ENCODE results near the gene PPP2R3A.

Gene PPP2R3A

DNA sequence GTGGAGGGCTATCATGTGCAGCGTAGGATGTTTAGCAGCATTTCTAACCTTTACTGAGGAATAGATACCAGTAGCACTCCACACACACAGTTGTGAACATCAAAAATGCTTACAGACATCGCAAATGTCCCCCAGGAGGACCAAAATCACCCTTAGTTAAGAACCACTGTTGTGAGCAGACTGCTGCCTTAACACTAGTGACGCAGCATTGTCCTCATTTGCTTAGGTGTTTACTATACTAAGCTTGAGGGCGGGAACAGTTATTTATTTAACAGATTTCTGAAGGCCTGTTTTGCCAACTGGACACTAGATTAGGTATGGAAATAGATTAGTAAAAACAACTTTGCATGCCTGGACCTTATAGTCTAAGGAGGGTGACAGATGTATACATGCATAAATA lies 2.3 kb downstream of the PPP2R3A start:
- no peak for DNase-seq (ENCODE audit: low spot score)

DNA sequence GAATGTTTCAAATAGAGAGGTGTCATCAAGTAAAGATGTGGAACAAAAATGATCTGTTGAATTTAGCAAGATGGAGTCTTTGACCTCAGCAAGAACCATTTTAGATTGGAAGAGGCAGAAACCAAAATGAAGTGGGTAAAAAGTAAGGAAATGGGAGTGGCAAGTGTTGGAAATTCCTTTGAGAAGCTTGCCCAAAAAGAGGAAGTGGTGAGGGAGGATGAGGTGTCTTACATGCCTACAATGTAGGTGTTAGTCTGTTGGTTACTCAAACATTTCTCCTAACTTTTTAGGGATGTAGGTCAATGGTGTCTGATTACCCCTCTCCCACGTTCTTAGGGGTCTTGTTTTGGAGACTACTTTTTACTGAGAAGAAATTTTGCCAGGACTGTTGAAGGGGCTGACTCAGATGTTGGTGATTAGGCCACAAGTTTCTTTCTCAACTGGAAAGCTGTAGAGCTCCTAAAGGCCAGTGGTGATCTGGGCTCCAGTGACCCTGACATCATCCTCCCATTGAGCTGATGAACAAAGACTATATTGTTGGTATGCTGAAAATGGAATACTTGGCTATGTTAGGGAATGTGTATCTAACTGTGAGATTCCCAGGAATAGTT lies 5.1 kb downstream of the PPP2R3A start:
- DNase-seq (ENCODE audit: low spot score): peak; percentile 93

DNA sequence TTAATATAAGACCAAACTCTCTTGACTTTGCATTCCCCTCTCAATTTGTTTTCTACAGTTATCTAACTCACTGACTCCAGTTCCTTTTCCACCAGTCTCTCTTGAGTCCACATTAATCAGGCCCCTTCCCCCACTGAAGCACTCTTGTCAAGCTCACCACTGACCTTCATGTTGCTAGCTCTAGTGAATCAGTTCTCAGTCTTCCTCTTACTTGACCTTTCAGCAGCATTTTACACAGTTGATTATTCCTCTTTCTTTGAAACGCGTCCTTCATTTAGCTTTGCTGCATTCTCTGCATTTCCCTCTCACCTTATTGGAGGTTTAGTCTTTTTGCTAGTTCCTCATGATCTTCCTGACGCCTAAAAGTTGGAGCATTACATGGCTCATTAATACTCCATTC lies 8.3 kb downstream of the PPP2R3A start:
- DNase-seq (ENCODE audit: low spot score): no peak

DNA sequence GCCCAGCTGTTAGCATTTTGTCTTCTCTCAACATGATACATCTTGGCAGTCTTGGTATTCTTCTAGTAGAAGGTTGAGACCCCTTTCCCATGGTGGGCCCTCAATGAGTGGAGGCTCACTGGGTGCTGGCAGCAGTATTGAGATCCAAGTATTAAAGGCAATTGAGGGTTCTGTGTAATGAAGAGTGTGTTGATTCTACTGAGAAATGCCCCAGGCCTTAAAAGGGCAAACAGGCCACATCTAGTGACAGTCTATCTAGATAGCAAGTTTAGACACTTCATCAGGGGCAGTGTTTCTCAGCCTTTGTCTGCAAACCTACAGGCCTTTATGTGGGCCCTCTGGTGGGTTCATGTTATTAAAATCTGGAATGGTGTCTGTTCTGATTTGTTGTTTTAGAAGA lies 9.5 kb downstream of the PPP2R3A start:
- DNase-seq (ENCODE audit: low spot score): no peak

DNA sequence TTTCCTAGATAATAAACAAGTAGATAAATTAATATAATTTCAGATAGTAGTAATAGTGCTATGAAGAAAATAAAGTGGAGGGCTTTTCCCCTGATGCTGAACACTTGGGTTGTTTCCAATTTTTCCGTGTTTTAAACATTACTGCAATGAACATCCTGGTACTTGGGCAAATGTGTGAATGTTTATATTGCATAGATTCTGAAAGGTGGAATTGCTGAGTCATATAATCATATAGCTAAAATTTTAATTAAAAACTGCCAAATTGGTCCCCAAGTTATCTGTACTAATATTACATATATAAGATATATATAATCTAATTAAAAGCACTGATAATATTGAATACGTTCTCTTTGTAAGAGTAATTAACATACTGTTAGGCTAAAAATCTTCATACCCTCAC lies 10.0 kb downstream of the PPP2R3A start:
- no peak for DNase-seq (ENCODE audit: low spot score)

DNA sequence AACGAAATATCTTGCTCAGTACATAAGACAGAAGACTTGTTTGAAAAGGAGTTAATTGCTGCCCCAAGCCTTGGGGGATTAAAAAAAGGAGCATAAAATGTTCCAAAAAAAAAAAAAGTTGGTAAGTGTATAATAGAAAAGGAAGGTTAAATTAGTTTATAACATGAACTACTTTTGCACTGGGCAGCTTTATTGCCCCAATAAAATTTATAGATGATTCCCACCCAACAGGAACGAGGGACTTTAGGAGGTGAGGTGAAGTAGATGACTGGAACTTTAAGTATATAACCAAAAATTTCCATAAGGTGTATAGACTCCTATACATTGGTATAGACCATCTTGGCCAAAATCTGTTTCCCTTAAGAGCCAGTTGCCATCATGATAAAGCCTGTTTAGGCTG lies 14.8 kb downstream of the PPP2R3A start:
- DNase-seq (ENCODE audit: low spot score): no peak

DNA sequence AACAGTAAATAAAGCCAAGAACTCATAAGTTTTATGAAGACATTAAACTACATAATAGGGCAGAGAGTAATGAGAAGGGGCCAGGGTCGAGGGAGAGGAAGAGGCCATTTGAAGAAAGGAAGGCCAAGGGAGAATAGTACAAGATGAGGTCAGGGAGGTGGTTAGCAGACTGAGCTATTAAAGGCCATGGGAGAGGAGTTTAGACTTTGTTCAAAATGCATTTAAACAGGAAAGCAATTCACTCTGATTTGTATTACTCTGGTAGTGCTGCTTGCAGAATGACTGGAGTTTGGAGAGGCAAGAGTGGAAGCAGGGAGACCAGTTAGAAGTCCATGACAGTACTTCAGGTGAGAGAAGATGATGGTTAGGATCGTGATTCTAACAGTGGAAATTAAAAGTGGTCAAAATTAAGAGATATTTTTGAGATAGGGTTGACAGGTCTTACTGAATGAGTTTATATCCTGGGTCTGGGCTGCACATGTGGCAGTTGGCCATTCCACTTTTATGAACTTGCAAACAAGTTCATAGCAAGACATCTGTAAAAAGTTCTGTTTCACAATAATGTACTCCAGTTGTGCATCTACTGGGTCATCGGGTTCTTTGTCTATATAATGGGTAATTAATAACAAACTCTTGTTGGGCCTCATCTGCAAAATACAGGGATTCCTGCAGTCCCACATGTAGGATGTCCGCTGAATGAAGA lies 16.3 kb downstream of the PPP2R3A start:
- no peak for DNase-seq (ENCODE audit: low spot score)

DNA sequence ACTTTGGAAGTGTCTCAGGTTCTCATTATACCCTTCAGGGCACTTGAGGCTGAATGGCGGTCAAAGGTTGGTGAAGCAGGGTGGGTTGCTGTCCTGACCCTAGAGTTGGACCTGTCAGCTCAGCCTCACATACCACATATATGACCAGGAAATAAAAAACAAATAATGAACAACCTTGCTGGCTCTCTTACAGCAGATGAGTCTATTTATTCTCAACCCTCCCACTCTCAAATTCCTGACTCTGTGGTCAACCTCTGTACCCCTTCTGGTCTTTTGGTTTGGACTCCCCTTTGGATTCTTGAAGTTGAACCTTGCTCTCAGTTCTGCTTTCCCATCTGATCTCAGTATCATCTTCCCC lies 16.9 kb downstream of the PPP2R3A start:
- no peak for DNase-seq (ENCODE audit: low spot score)

DNA sequence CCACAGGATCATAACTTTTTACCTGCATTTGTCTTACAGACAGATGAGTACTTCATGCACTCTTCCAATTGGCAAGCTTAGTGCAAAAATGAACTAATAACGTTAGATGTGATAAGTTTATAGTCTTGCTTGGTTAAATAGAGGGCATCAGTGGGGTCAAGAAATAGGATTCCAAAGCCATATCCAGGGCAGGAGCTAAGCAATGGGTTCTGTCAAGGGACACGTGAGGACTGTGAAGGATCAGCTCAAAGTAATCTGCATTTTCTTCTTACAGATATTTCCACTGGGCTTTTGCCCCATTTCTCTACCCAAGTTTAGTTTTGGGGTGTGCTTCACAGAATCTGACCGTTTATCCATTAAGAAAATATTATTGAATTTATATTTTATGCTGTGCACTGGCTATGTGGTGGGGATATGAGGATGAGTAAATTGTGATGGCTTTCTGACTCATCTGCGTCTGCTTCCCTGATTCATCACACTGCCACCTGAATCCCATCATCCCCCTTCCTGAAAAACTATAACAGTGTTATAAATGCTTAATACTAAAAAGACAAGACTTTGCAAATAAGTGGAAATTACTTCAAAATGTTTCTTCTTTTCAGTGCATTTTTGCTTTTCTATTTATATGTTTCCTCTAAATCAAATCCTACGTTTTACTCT lies 17.5 kb downstream of the PPP2R3A start:
- no peak for DNase-seq (ENCODE audit: low spot score)

DNA sequence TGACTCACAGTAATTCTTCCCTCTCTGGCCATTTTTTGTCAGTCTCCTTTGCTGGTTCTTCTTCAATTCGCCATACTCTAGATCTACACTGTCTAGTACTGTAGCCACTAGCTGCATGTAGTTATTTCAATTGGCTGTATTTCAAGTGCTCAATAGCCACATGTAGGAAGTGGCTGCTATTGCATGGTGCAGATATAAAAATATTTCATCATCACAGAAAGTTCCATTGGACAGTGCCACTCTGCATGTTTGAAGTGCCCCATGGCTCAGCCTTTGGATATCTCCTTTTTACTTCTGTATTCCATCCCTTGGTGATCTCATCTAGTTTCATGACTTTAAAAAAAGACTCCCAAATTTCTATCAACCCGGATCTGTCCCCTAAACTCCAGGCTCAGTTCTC lies 22.1 kb downstream of the PPP2R3A start:
- no peak for DNase-seq (ENCODE audit: low spot score)

DNA sequence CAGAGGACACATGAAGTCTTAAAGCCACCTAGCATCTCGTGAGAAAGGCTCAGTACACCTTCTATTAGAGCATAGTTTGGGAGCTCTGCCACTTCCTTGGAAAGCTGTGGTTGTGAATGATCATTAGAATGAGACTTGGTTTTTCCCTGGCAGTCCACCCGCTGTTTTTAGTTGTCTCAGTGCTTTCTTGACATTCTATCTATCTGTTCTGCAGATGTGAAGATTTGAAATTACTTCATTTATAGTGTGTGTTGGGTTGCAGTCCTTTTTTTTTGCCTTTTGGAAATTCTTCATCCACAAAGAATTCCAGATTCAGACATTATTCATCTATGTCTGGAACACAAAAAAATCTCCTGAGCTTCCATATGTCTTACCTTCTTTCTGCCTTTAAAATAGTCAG lies 23.7 kb downstream of the PPP2R3A start:
- no peak for DNase-seq (ENCODE audit: low spot score)

DNA sequence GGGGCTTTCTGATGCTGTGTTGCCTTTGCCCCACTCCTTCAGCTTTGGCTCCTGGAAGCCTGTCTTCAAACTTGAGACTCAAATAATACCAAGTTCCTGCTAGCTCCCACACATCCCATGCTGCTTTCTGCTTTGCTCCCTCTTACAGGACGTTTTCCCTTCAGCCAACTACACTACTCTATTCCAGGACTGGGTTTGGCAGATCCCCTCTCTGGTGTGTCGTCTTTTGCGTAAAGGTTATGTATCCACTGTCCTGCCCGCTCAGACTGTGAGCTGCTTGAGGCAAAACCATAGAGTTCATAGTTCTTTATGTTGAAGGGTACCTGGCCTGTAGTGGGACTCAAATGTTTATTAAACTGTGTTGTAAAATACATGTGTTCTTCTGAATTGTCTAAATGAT lies 25.4 kb downstream of the PPP2R3A start:
- no peak for DNase-seq (ENCODE audit: low spot score)

DNA sequence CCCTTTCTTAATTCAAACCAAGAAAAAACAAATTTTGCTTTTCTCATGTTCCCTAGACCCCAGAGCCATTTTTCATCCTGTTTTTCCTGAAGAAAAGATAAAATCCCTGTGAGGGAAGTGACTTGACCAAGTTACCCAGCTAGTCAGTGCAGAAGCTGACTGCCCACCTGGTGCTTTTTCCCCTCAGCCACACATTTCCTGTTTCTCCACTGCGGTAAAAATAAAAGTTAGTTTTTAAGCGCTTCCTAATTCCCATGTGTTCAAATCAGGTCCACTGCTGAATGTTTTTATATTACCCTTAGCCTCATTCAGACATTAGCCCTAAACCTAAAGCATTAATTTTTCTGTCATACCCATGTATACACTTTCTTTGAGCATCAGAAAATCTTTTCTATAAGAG lies 26.1 kb downstream of the PPP2R3A start:
- DNase-seq (ENCODE audit: low spot score): no peak

DNA sequence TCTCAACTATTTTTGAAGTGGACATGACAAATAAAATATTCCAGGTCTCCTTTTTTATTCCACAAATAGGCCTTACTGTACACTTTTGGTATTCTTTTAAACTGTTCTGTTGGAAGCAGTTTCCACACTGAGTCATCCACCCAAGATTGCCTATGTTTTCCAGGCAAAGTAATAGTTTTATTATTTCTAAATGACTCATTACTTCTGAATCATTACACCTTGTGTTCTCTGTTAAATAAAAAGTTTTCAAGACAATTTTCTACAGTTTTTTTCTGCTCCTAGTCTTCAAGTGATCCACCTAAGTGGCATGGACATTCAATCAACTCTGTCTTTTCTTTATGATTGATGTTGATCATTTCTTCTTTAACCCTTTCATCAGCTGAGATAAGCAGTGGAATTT lies 26.5 kb downstream of the PPP2R3A start:
- DNase-seq (ENCODE audit: low spot score): no peak

DNA sequence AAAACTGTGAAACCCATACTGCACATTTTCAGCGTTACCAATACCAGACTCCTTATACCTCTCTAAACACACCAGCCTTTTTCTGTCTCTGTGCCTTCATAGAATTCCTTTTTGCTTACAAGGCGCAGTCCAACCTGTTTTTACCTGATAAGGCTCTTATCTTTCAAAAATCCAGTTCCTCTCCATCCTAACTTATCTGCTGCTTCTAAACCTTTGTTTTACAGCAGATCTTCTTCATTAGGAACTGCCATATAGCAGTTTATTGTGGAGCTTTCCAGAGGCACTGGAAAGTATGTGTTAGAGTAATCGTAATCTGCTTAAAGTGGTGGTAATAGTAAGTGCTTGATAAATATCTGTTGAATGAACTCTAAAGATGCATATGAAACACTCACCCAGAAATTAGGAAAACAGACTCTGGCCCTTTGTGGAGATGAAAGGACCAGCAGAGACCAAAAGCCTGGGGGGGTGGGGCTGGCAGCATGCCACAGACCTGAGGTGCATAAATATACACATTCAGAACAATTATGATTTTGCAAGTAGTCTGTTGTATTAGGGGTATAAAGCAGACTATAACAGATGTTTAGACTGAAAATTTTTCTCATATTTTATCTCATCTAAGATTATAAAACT lies 29.3 kb downstream of the PPP2R3A start:
- no peak for DNase-seq (ENCODE audit: low spot score)

DNA sequence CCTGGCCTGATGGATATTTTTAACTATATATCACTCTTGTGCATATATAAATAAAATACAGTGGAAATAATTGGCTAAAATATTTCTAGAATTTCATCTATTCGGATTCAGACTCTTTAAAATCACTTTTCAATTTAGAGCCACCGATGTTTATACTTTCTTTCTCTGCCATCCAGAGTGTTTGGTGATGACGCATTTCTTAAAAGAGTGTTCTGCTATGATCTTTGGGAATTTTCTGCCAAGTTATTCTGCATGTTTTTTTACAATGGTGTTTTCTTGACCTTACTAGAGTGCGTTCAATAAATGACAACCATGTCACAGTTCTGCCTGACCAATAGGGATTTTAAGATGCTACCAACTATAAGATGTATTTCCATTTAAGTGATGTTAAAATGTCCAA lies 30.2 kb downstream of the PPP2R3A start:
- no peak for DNase-seq (ENCODE audit: low spot score)

DNA sequence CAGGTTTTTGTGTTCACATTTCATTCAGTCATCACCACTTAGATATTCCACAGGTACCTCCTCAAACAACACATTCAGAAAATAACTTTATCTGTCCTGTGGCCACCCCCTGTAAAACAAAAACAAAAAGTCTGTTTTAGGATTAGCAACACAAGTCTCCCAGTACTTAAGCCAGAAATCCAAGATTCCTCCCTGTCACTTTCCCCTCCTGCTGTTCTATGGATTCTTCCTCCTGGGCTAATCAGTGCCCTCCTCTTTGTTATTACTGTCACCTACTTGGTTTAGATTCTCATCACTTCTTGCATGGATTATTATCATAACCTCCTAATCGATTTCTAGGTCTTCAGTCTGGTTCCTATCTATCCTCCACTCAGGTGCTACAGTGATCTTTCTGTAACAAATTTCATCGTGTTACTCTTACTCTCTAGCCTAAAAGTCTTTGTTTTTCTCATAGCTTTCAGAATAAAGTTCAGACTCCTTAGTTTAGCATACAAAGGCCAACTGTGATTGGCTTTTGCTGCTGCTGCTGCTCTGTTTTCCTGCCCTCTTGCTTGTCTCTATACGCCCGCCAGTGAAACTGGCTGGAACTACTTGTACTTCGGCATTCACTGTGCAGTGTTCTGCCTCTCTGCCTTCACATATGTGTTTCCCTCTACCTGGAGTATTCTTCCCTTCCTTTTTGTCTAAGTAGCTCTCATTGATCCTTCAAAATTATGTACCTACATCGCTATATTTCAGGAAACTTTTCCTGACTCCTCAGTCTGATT lies 32.2 kb downstream of the PPP2R3A start:
- DNase-seq (ENCODE audit: low spot score): peak; percentile 68

DNA sequence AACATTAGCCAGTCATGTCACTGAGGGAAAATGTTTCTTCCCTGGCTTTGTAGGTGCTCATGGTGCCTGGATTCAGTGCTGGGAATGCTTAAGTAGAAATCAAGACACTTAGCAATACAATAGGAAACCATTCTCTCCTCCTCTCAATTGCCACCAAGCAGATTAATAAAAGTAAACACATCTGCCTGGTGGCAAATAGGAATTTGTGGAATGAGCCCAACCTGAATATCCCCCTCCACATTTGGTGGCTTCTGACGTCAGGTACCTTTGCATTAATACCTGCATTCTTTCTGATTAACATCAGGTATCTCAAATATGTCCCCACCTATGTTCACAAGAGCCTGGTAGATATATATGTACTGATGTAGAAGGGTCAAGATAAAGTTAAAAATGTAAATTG lies 42.7 kb downstream of the PPP2R3A start:
- no peak for DNase-seq (ENCODE audit: low spot score)

DNA sequence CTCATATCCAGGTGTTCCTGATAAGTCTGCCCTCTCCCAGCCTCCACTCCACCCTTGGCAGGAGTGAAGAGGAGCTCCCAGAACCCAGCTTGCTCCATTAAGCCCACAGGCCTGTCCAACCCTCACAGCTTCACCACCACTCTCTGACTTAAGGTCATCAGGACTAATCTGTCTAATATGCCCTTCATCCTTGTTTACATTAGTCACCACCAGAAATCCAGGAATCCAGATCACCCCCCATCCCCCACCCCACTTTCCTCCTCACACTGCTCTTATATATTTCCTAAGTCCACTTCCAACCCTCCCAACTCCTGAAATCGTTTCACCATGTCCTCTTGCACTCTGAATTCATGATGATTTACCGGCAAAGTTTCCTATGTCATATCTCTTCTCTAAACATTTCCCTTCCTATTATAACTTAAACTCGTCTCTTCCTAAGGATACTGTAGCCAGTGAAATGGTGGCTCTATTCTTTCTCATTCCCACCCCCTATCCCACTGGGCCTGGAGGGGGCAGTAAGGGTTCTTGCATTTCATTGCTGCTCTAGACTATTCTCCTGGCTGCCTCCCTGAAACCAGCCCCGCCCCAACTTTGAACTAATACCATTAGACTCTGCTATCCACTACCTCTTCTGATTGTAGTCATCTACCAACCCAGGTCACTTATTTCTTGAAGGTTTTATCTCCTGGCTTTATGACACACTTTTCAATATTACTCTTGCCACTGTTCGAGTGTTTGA lies 43.4 kb downstream of the PPP2R3A start:
- DNase-seq (ENCODE audit: low spot score): no peak

DNA sequence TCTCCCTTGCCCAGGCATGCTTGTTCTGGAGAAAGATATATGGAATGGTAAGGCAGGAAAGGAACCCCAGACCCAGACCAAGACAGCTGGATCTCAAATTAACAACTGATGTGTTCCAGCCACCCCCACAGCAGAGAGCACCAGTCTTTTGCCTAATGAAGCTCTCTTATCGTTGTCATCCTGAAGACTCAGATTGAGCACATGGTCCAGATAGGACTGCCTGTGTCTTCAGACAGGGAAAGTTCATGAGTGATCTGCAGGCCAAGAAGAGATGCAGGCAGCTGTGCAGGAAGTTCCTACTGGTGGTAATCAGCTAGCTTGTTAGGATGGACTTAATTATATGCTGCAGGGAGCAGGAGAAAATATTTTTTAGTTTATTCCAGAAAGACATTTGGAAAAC lies 53.3 kb downstream of the PPP2R3A start:
- no peak for DNase-seq (ENCODE audit: low spot score)

DNA sequence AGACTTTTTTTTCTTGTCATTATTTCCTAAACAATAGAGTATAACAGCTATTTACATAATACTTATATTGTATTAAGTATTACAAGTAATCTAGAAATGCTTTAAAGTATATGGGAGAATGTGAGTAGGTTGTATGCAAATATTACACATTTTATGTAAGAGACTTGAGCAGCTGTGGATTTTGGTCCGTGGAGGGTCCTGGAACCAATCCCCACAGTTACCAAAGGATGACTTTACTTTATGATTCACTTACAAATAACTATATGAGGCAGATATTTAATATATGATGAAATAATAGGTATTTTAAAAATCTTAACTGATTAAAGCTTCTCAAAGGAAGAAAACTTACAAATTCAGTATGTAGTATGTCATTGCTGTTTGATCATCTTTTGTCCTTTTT lies 56.3 kb downstream of the PPP2R3A start:
- DNase-seq (ENCODE audit: low spot score): no peak
